Activated T-cell treated with anti-CD3 and anti-CD28 coated beads, Interleukin-2, amount 50 U/mL, for 72 hours (primary cell): Measurements from ENCODE around the gene SYNGAP1. TPM values are rescaled to one million over a fixed set of nuclear protein-coding genes. Genes with fewer than 3 reads are reported as not detected.

Source experiments
- ATAC-seq, 2 donors: fragments of 150-1000 bp; cut with Tn5 transposase; replicated peaks in 1 of 2; 2 replicates each; pipeline ENCODE4 v1.10.0; 2021; ENCODE audit warnings: moderate library complexity in 2 of 2, mild to moderate bottlenecking in 1 of 2
- DNase-seq, 2 donors: peaks; one replicate each; pipeline ENCODE4 v3.0.0; 2021 to 2022; ENCODE audit warnings: mixed read lengths in 1 of 2
- H3K27ac Mint-ChIP-seq: one replicate; pipeline ENCODE4 v1.8.0; 2022; ENCODE audit warnings: mild to moderate bottlenecking, moderate library complexity, mixed read lengths
- H3K27me3 Mint-ChIP-seq: one replicate; pipeline ENCODE4 v1.8.0; 2022; ENCODE audit warnings: low read depth, mixed read lengths
- H3K36me3 Mint-ChIP-seq, 2 donors: one replicate each; pipeline ENCODE4 v1.8.0; 2022; ENCODE audit warnings: mixed read lengths in 2 of 2, mild to moderate bottlenecking in 1 of 2; ENCODE audit not compliant: insufficient read depth in 2 of 2
- H3K4me1 Mint-ChIP-seq: one replicate; pipeline ENCODE4 v1.8.0; 2022; ENCODE audit warnings: low read depth, mixed read lengths
- H3K4me3 Mint-ChIP-seq, 2 donors: one replicate each; pipeline ENCODE4 v1.8.0; 2022; ENCODE audit warnings: mild to moderate bottlenecking in 2 of 2, mixed read lengths in 2 of 2, moderate library complexity in 2 of 2
- H3K9me3 Mint-ChIP-seq, 2 donors: one replicate each; pipeline ENCODE4 v1.8.0; 2022; ENCODE audit warnings: mixed read lengths in 2 of 2
- total RNA-seq, 2 donors: library from RNA; stranded (reverse); gene quantifications; one replicate each; pipeline ENCODE4 v1.2.3, GENCODE V29; 2022

SYNGAP1 gene
- total RNA-seq, 2 donors from 2014 or later = 86.9 to 91.5 TPM

GRCh38 chr6:33490621-33491020 is 70.8 kb downstream of the SYNGAP1 start:
- Mint-ChIP-seq H3K9me3 (no peaks in the 10 kb centered on the region), H3K36me3 (peaks cover 0 to 3% of the 10 kb centered on the region in 2 donors), H3K27me3 (no peaks in the 10 kb centered on the region), H3K4me1 (no peaks in the 10 kb centered on the region), H3K4me3 (no peak overlapping the region), H3K27ac (no peak overlapping the region)
- DNase-seq = no peak
- ATAC-seq = no peak

- DNase-seq (no peak), ATAC-seq (no peak)
- Mint-ChIP-seq H3K9me3 (no peaks in the 10 kb centered on the region), H3K4me1 (no peaks in the 10 kb centered on the region), H3K36me3 (no peaks in the 10 kb centered on the region), H3K27ac (no peak overlapping the region), H3K27me3 (no peaks in the 10 kb centered on the region), H3K4me3 (no peak overlapping the region)
These were observed 72.2 kb downstream of the SYNGAP1 start for GRCh38 chr6:33492093-33492492.

- ATAC-seq (no peak), DNase-seq (no peak)
- H3K9me3 Mint-ChIP-seq = no peaks in the 10 kb centered on the region
- no peak overlapping the region for H3K27ac Mint-ChIP-seq
- no peak overlapping the region for H3K4me3 Mint-ChIP-seq
- H3K27me3 Mint-ChIP-seq = no peaks in the 10 kb centered on the region
- no peaks in the 10 kb centered on the region for H3K36me3 Mint-ChIP-seq
- no peaks in the 10 kb centered on the region for H3K4me1 Mint-ChIP-seq
These were observed 77.3 kb downstream of the SYNGAP1 start for GRCh38 chr6:33497157-33497556.

GRCh38 chr6:33502486-33502885 is 82.6 kb downstream of the SYNGAP1 start:
- no peak for DNase-seq
- H3K4me1 Mint-ChIP-seq = no peaks in the 10 kb centered on the region
- no peak for ATAC-seq
- H3K9me3 Mint-ChIP-seq = peaks cover 0 to 4% of the 10 kb centered on the region in 2 donors
- no peak overlapping the region for H3K4me3 Mint-ChIP-seq
- H3K27me3 Mint-ChIP-seq = no peaks in the 10 kb centered on the region
- no peaks in the 10 kb centered on the region for H3K36me3 Mint-ChIP-seq
- no peak overlapping the region for H3K27ac Mint-ChIP-seq

GRCh38 chr6:33504486-33504885 is 84.6 kb downstream of the SYNGAP1 start:
- no peak for ATAC-seq

More at GRCh38 chr6:33504486-33504885, 84.6 kb downstream of the SYNGAP1 start:
- no peak overlapping the region for H3K27ac Mint-ChIP-seq
- no peak overlapping the region for H3K4me3 Mint-ChIP-seq
- peaks cover 0 to 4% of the 10 kb centered on the region in 2 donors for H3K9me3 Mint-ChIP-seq
- no peaks in the 10 kb centered on the region for H3K36me3 Mint-ChIP-seq
- no peaks in the 10 kb centered on the region for H3K4me1 Mint-ChIP-seq
- no peak for DNase-seq
- H3K27me3 Mint-ChIP-seq = peaks cover 7% of the 10 kb centered on the region

Other genes starting within 250 kb of the SYNGAP1 start
- gene COL11A2, start 227.6 kb upstream of the SYNGAP1 start, total RNA-seq = 1 to 10 TPM; 2.5 to 3.2 TPM
- gene RXRB, start 219.4 kb upstream of the SYNGAP1 start, total RNA-seq = 10 to 100 TPM; 55.6 to 57.5 TPM
- 10 to 100 TPM; 56.1 to 58.3 TPM for gene SLC39A7, start 219.2 kb upstream of the SYNGAP1 start, total RNA-seq
- gene HSD17B8, start 215.4 kb upstream of the SYNGAP1 start, total RNA-seq = 10 to 100 TPM; 35.8 to 36.0 TPM
- gene RING1, start 211.6 kb upstream of the SYNGAP1 start, total RNA-seq = 10 to 100 TPM; 30.1 to 37.7 TPM
- 10 to 100 TPM; 50.7 to 54.9 TPM for gene VPS52, start 148.2 kb upstream of the SYNGAP1 start, total RNA-seq
- 1,000 to 10,000 TPM; 4,335 to 4,825 TPM for gene RPS18, start 148.0 kb upstream of the SYNGAP1 start, total RNA-seq
- 10 to 100 TPM; 10.1 to 14.2 TPM for gene B3GALT4, start 142.9 kb upstream of the SYNGAP1 start, total RNA-seq
- 10 to 100 TPM; 46.6 to 54.0 TPM for gene WDR46, start 130.8 kb upstream of the SYNGAP1 start, total RNA-seq
- 10 to 100 TPM; 41.9 to 54.6 TPM for gene PFDN6, start 130.5 kb upstream of the SYNGAP1 start, total RNA-seq
- 10 to 100 TPM; 34.3 to 43.7 TPM for gene RGL2, start 121.1 kb upstream of the SYNGAP1 start, total RNA-seq
- 100 to 1,000 TPM; 180 to 210 TPM for gene TAPBP, start 106.0 kb upstream of the SYNGAP1 start, total RNA-seq
- 10 to 100 TPM; 14.9 to 16.1 TPM for gene ZBTB22, start 102.3 kb upstream of the SYNGAP1 start, total RNA-seq
- gene DAXX, start 97.1 kb upstream of the SYNGAP1 start, total RNA-seq = 10 to 100 TPM; 56.5 to 61.3 TPM
- gene KIFC1, start 28.2 kb upstream of the SYNGAP1 start, total RNA-seq = 10 to 100 TPM; 91.7 to 96.3 TPM
- 10 to 100 TPM; 65.2 to 77.3 TPM for gene PHF1, start 9.1 kb upstream of the SYNGAP1 start, total RNA-seq
- 100 to 1,000 TPM; 212 to 222 TPM for gene CUTA, start 2.0 kb upstream of the SYNGAP1 start, total RNA-seq
- 10 to 100 TPM; 10.2 to 13.6 TPM for gene ZBTB9, start 34.5 kb downstream of the SYNGAP1 start, total RNA-seq
- gene BAK1, start 160.2 kb downstream of the SYNGAP1 start, total RNA-seq = 10 to 100 TPM; 54.9 to 55.4 TPM
- 10 to 100 TPM; 49.9 to 52.5 TPM for gene ITPR3, start 201.3 kb downstream of the SYNGAP1 start, total RNA-seq